Testis (tissue), 2 donors: ENCODE measurements around the gene TFAP2C.
"Not testable (repeated sequence)": the region's sequence is repeated elsewhere in the genome, so short reads cannot be mapped to it uniquely, and the experiment has no call there.

Source experiments
- POLR2A ChIP-seq: fragments of 450-650 bp; IDR thresholded peaks from one replicate; pipeline ENCODE4 v1.6.1; 2017; ENCODE audit warnings: antibody characterized with exemption, mild to moderate bottlenecking, moderate library complexity
- TF ChIP-seq, protein P1 (sequence below), 3 experiments: fragments of 450-650 bp in 2 of 3; fragments of 200-600 bp in 1 of 3; sonication (generic) in 1 of 3; IDR thresholded peaks; one replicate each; pipeline ENCODE4 v1.5.1; 2016 to 2019; ENCODE audit warnings: antibody characterized with exemption in 3 of 3, mild to moderate bottlenecking in 2 of 3, moderate library complexity in 1 of 3

- TF ChIP-seq, protein P1, sequence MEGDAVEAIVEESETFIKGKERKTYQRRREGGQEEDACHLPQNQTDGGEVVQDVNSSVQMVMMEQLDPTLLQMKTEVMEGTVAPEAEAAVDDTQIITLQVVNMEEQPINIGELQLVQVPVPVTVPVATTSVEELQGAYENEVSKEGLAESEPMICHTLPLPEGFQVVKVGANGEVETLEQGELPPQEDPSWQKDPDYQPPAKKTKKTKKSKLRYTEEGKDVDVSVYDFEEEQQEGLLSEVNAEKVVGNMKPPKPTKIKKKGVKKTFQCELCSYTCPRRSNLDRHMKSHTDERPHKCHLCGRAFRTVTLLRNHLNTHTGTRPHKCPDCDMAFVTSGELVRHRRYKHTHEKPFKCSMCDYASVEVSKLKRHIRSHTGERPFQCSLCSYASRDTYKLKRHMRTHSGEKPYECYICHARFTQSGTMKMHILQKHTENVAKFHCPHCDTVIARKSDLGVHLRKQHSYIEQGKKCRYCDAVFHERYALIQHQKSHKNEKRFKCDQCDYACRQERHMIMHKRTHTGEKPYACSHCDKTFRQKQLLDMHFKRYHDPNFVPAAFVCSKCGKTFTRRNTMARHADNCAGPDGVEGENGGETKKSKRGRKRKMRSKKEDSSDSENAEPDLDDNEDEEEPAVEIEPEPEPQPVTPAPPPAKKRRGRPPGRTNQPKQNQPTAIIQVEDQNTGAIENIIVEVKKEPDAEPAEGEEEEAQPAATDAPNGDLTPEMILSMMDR (IDR thresholded peaks at IDR 0.05), result not testable (repeated sequence)
- TF ChIP-seq POLR2A, result not testable (repeated sequence)
Observed at GRCh38 chr20:56623930-56624329, 5.2 kb upstream of the TFAP2C start.
